Ureter (tissue), 1 donor: ENCODE data around the gene DPP8. TPM values are rescaled to one million over a fixed set of nuclear protein-coding genes. Genes with fewer than 3 reads are reported as not detected.
A peak's percentile ranks its signal among the peaks of the same experiment; 100 is the strongest.

ENCODE experiments used
- DNase-seq: peaks from one replicate; pipeline ENCODE4 v3.0.0-alpha.2; 2020; ENCODE audit warnings: low spot score
- total RNA-seq: library from RNA; stranded (reverse); gene quantifications from one replicate; pipeline ENCODE4 v1.2.4, GENCODE V29; 2023
- donor health status: DM: yes; HTN: yes; CAD: no.

DPP8 gene
- total RNA-seq, 1 donor from 2014 or later, result 52.5 TPM

DNA sequence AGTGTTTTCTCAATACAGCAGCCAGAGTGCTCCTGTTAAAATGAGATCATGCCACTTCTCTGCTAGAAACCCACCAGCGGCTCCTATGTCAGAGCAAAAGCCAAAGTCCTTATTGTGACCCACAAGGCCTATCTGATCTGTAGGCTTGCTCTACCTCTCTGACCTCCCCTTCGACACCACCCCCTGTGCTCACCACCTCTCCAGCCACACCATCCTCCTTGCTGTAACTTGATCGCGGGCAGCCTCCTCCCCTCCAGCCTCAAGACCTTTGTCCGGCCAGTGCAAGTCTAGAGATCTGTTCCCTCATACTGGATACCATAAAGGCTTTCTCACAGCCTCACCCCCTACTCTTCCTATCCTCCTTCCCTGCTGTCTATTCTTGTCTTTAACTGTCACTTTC, 92.8 kb downstream of the DPP8 start:
- DNase-seq, result no peak

DNA sequence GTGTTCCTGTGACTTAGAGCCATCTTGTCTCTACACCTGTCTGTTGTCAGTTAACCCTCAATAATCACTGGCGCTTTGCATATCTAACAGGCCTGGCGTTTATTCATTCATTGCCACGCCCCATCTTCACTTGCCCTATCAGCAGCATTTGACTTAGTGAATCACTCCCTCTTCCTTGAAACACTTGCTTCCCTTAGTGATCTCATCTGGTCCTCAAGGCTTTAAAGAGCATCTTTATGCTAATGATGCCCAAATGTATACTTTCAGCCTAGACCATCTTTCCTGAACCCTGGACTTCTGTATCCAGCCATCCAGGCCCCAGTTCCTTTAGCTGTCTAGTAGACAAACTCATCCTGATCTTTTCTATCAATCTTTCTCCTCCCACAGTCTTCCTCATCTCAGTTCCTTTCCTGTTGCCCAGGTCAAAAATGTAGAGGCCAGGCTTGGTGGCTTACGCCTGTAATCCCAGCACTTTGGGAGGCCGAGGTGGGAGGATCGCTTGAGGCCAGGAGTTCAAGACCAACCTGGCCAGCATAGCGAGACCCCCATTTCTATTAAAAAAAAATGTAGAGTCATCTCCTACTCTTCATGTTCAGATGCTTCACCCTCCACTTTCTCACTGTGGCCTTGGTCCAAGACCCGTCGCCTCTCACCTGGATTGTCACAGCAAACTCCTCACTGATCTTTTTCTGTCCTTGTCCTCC, 93.4 kb downstream of the DPP8 start:
- DNase-seq, result no peak

- DNase-seq, result no peak
These were observed 94.1 kb downstream of the DPP8 start for GRCh38 chr15:65423150-65423975.

DNA sequence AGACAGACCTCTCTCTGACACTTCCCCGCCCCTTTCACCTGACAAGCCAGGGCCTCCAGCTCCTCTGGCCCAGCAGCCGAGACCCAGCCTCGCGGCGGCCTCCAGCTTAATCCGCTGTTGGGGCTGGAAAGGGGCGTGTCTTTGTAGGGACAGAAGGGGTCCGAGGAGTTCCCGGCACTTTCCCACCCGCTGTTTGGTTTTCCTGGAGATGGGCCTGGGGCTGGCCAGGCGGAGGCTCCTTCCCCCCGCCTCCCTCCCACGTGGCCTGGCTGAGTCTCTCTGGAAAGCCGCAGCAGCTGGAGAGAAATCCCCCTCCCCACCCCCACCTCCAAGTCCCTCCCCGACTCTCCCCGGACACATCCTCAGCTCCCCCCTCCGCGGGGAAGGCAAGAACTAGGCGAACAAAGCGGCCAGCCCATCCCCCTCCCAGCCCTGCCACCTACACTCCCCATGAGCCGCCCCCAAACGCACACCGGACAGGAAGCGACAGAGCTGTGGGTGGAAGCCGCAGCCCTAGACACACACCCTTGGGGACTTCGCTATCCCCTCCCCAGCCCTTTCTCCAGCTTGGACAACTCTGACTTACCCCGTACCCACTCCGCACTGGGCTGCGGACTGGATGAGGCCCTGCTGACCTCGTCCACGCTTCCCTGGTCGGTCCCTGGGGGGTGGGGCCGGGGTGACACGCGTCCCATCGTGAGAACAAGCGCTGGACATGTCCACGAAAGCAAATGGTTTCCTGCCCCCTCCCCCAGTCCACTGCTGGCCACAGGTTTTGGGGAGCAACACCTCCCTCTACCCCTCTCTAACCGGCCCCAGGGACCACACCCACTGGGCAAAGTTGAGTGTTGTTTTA, 95.9 kb downstream of the DPP8 start:
- DNase-seq, result peak; percentile 59

DNA sequence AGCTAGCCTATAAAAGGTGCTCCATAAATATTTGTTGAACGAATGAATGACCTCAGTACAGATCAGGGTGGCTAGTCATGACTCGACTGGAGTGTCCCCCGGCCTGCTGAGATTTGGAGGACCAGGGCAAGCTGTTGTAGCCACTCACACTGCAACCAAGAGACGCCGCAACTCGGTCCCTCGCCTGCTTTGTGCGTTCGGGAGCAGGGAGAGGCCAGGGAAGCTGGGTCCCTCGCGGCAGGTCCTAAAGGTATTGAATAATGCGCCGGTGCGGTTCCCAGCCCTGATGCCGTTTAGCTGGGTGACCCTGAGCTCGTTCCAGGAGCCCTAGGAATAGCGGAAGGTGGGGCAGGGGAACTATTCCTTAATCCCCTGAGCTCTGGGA, 96.5 kb downstream of the DPP8 start:
- DNase-seq, result no peak

DNA sequence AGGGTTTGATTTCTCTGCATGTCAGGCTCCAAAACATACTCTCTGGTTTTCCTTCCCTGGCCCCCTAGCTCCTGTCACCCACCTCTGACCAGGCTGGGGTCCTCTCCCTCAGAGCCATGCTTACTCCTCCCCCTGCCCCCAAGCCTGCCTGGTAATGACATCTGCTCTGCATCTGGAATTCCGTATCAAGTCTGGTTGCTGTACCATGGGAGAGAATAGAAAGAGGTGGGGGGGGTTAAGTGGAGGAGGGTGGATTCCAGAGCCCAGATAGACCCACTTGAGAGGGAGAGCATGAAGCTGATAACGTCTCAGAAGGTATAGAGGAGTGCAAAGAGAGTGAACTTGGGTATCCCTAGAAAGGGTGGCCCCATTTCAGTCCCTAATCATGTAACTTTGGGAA, 98.9 kb downstream of the DPP8 start:
- no peak for DNase-seq

DNA sequence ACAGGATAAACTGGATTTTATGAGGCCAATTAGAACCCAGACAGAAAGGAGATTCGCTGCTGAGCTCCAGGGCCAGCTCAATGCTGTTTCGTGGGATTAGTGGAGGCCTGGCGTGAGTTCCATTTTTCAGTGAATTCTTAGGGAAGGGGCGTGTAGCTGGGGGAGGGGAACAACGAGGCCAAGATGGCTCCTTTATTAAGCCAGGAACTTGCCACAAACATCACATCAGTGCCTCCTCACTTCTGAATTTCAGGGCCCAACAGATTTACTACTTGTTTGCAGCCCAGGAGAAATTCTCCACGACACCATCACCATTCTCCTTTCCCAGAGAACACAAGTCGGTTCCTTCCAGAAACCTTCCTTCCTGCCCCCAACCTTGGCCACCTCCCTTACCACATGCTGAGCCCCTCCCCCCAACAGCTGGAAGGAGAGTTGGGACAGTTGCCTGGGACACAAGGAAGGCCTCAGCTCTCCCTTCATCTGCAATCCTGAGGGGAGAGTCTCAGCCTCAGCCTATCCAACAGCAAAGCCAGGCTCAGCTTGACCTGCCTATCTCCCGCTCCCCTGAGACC, 100.6 kb downstream of the DPP8 start:
- no peak for DNase-seq

DNA sequence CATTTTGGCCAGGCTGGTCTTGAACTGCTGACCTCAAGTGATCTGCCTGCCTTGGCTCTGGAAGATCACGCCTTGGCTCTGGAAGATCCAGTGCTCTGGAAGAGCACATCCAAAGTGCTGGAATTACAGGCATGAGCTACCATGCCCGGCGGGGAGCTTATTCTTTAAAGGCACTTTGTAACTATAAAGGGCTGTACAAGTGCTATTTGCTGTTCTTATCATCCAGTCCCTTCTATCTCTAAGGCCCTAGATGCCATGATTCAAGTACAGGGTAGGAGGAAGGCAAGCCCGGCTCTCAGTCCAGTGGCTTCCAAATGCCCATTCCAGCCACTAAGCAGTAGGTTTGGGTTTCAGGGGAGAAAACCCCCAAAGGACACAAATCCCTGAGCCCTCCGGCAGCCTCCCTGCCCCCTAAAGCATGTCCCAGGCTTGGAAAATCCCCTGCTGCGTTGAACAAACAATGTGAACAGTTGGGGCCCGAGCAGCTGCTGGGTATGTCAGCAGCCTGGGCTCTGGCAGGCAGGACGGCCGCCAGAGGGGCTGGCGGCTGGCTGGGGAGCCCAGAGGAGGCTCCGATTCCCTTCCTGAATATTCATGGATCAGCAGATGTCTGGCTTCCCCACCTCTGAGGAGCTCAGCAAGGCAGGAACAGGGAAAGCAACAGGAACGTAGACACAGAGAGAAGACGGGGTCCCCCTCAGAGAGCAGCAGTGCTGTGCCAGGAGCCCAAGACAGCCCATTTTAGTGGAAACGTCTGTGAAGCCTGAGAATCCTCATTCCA, 102.5 kb downstream of the DPP8 start:
- DNase-seq, result no peak

DNA sequence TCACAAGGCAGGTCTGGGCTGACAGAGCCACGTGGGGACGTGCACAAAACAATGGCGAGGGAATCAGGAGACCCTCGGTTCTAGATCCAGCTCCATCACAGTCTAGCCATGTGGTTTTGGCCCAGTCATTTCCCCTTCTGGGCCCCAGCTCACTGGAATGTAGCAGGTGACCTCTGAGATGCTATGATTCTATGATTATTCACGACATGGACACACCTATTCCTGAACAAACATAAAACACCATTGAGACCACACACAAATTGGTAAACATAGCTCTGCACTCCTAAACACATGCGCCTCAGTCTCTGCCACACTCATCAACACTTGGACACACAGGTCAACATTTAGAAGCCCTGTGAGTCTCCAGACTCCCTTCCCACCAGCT, 103.7 kb downstream of the DPP8 start:
- DNase-seq, result no peak

DNA sequence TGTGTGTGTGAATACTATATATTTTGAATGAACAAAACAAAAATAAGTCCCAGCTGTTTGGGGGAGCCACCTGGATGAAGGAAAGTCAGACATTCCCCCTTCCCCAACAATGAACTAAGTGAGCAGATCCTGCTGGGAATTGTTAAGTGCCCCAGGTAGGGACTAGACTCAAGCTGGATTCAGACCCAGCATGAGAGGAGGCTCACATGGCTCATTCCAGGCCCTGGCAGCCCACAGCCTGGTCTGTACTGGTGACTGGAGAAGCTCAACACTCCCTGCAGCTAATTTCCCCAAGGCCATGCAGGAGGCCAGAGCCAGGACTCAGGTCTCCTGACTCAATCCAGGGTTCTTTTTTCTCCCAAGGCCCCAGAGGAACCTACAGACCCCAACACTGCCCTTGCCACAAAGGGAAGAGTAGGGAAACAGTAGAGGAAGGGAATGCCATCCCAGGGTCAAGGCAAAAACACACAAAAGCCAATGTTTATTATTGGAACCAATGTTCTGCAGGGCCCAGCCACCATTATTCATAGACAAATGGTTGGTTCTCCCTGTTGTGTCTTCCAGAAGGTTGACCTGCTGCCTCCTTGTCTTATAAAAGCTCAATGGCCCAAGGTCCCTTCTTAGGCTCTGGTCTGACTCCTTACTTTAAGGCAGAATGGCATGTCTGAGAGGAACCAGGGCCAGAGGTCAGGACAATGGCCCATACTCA, 104.3 kb downstream of the DPP8 start:
- no peak for DNase-seq

DNA sequence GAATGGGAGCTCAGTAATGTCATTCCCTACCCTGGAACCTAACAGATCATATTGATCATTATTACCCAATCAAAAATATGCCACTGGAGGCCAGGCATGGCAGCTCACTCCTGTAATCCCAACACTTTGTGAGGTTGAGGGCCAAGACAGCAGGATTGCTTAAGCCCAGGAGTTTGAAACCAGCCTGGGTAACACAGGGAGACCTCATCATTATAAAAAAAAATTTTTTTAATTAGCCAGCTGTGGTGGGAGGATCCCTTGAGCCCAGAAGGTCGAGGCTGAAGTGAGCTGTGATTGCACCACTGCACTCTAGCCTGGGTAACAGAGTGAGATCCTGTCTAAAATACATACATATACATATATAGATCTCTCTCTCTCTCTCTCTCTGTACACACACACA, 104.9 kb downstream of the DPP8 start:
- no peak for DNase-seq

DNA sequence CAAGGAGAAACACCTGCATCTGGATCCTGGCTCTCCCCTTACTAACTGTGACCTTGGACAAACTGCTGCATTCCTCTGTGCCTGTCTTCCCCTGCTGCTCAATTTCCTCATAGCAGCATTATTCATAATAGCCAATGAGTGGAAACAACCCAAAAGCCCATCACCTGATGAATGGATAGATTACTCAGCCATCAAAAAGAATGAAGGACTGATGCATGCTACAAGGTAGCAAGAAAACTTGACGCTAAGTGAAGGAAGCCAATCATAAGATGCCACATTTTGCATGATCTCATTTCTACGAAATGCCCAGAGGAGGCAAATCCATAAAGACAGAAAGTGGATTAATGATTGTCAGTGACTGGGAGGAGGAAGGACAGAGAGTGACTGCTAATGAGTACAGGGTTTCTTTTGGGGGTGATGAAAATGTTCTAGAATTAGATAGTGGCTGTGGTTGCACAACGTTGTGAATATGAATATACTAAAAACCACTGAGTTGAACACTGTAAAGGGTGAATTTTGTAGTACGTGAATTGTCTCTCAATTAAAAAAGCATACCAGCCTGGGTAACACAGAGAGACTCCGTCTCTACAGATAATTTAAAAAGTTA, 105.9 kb downstream of the DPP8 start:
- no peak for DNase-seq

- no peak for DNase-seq
These were observed 106.5 kb downstream of the DPP8 start for GRCh38 chr15:65410972-65411371.

- DNase-seq, result no peak
These were observed 107.5 kb downstream of the DPP8 start for GRCh38 chr15:65410036-65410435.

- no peak for DNase-seq
These were observed 108.4 kb downstream of the DPP8 start for GRCh38 chr15:65409036-65409631.

- DNase-seq, result no peak
These were observed 109.0 kb downstream of the DPP8 start for GRCh38 chr15:65408324-65409035.

GRCh38 chr15:65406424-65407000, 111.0 kb downstream of the DPP8 start:
- DNase-seq, result no peak

DNA sequence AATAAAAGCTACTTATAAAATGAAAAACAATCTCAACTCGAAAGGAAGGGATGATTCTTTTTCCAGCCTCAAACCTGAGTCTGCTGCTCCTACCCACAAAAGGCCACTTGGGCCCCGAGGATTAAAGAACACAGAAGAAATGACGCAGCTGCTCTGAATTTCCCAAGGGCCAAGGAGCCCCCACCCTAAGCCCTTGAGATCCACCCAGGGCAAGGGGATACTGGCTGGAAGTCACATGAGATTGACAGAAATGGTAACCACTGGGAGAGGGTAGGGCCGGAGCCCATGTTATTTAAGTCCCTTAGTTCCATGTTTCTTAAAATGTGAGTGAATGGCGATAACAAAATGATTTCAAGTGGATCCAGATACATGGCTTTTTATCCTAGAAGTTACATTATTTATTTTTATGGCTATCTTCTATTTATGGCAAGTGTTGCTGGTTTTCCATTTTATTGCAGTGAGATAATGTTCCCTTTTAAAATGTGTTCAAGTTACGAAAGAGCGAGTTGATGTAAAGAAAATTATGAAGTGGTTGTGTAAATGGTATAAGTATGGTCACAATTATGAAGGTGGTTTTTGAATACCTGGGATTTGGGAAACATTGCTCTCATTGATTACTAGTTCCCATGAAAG, 111.6 kb downstream of the DPP8 start:
- no peak for DNase-seq
